HFFc6 (cell line): ENCODE measurements around the gene C9orf50. TPM values are rescaled to one million over a fixed set of nuclear protein-coding genes. Genes with fewer than 3 reads are reported as not detected.

Experiments used
- DNase-seq: peaks from one replicate; pipeline ENCODE4 v3.0.0-alpha.2; 2018
- H3K27ac Mint-ChIP-seq: 2 replicates; pipeline ENCODE4 v1.8.0; 2020; ENCODE audit warnings: mild to moderate bottlenecking, mixed read lengths
- H3K27me3 Mint-ChIP-seq: 2 replicates; pipeline ENCODE4 v1.8.0; 2021; ENCODE audit warnings: mild to moderate bottlenecking, moderate library complexity, mixed read lengths; ENCODE audit not compliant: insufficient read depth
- H3K36me3 Mint-ChIP-seq: 2 replicates; pipeline ENCODE4 v1.8.0; 2021; ENCODE audit warnings: low read depth, mixed read lengths
- H3K4me1 Mint-ChIP-seq: 2 replicates; pipeline ENCODE4 v1.8.0; 2020; ENCODE audit warnings: low read depth, mixed read lengths
- H3K4me3 Mint-ChIP-seq: 2 replicates; pipeline ENCODE4 v1.8.0; 2020; ENCODE audit warnings: mild to moderate bottlenecking, moderate library complexity, mixed read lengths
- H3K9me3 Mint-ChIP-seq: 2 replicates; pipeline ENCODE4 v1.8.0; 2020; ENCODE audit warnings: mild to moderate bottlenecking, mixed read lengths
- total RNA-seq, 6 experiments: library from RNA; stranded (reverse); fragmentation: NEBNext Ultra II Directional; extraction: Animal tissue kit (Norgen Biotek cat#: 25700); gene quantifications; 2 replicates in 1 of 6; 3 replicates in 5 of 6; pipeline ENCODE4 v1.2.3, GENCODE V29; 2021
- TF ChIP-seq, protein P1 (sequence below): fragments of 200-600 bp; sonication (generic); IDR thresholded peaks from 2 replicates; pipeline ENCODE4 v1.5.0; 2021; ENCODE audit warnings: antibody characterized with exemption, mild to moderate bottlenecking

C9orf50 gene
- total RNA-seq, 6 experiments from 2014 or later, result 0.14 to 0.20 TPM; not detected in 4

- Mint-ChIP-seq H3K27me3 (peaks cover 5% of the 10 kb centered on the region), H3K4me1 (peaks cover 16% of the 10 kb centered on the region), H3K4me3 (peak overlapping the region; percentile 32; the same call in 1 of the 2 replicates), H3K27ac (no peak overlapping the region; the same call in 1 of the 2 replicates), H3K9me3 (no peaks in the 10 kb centered on the region), H3K36me3 (no peaks in the 10 kb centered on the region)
- TF ChIP-seq, protein P1, sequence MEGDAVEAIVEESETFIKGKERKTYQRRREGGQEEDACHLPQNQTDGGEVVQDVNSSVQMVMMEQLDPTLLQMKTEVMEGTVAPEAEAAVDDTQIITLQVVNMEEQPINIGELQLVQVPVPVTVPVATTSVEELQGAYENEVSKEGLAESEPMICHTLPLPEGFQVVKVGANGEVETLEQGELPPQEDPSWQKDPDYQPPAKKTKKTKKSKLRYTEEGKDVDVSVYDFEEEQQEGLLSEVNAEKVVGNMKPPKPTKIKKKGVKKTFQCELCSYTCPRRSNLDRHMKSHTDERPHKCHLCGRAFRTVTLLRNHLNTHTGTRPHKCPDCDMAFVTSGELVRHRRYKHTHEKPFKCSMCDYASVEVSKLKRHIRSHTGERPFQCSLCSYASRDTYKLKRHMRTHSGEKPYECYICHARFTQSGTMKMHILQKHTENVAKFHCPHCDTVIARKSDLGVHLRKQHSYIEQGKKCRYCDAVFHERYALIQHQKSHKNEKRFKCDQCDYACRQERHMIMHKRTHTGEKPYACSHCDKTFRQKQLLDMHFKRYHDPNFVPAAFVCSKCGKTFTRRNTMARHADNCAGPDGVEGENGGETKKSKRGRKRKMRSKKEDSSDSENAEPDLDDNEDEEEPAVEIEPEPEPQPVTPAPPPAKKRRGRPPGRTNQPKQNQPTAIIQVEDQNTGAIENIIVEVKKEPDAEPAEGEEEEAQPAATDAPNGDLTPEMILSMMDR, result no peak
- DNase-seq, result peak; percentile 73
Observed at GRCh38 chr9:129656795-129657390, 36.0 kb upstream of the C9orf50 start.

- TF ChIP-seq, protein P1, result no peak
- H3K9me3 Mint-ChIP-seq, result no peaks in the 10 kb centered on the region
- peak overlapping the region; percentile 13; the same call in 1 of the 2 replicates for H3K4me3 Mint-ChIP-seq
- H3K36me3 Mint-ChIP-seq, result no peaks in the 10 kb centered on the region
- no peak for DNase-seq
- H3K27ac Mint-ChIP-seq, result no peak overlapping the region
- peaks cover 5% of the 10 kb centered on the region; the same call in 1 of the 2 replicates for H3K27me3 Mint-ChIP-seq
- peaks cover 16% of the 10 kb centered on the region for H3K4me1 Mint-ChIP-seq
Observed at GRCh38 chr9:129655696-129656095, 34.8 kb upstream of the C9orf50 start.

- H3K27ac Mint-ChIP-seq, result no peak overlapping the region
- peaks cover 4% of the 10 kb centered on the region; the same call in 1 of the 2 replicates for H3K27me3 Mint-ChIP-seq
- no peaks in the 10 kb centered on the region for H3K36me3 Mint-ChIP-seq
- H3K9me3 Mint-ChIP-seq, result no peaks in the 10 kb centered on the region
- peaks cover 19% of the 10 kb centered on the region for H3K4me1 Mint-ChIP-seq
- TF ChIP-seq, protein P1, result no peak
- no peak overlapping the region for H3K4me3 Mint-ChIP-seq
- DNase-seq, result no peak
Observed at GRCh38 chr9:129655154-129655553, 34.3 kb upstream of the C9orf50 start.

GRCh38 chr9:129654554-129655040 is 33.7 kb upstream of the C9orf50 start:
- TF ChIP-seq, protein P1, result no peak
- Mint-ChIP-seq H3K27me3 (peaks cover 2% of the 10 kb centered on the region; the same call in 1 of the 2 replicates), H3K36me3 (no peaks in the 10 kb centered on the region), H3K4me3 (no peak overlapping the region), H3K9me3 (no peaks in the 10 kb centered on the region), H3K27ac (no peak overlapping the region), H3K4me1 (peaks cover 22% of the 10 kb centered on the region)
- no peak for DNase-seq

DNA sequence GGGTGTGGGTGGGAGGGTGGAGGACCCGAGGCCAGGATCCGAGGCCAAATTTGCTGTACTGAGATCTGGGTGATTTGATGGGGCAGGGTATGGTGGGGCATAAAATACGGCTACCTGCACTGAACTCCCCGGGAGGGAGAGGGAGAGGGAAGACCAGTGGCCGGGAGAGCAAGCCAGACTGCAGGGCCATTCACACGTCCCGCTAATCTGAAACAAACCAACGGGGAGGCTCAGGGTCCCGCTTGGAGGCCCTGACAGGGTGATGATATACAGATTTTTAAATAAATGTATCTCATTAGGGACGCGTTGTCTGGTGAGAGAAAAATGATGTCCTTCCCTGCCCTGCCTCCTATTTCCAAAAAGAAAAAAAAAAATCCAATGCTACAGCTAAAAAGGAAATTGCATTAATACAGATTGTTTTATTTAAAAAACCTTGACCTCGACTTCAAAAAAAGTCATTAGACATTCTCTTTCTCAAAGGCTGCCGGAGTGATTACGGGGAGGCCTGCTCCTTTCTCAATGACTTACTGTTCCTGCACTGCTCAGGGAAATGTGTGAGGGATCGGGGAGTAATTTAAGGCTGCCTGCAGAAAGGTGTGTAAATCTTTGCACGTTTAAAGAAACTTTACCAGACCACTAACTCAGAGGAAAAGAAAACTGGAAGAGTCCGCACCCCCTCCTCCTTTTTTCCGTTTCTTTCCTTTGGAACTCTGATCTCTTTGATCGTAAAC is 33.1 kb upstream of the C9orf50 start:
- H3K27me3 Mint-ChIP-seq, result peaks cover 2% of the 10 kb centered on the region; the same call in 1 of the 2 replicates
- H3K27ac Mint-ChIP-seq, result no peak overlapping the region

More for the DNA sequence above, 33.1 kb upstream of the C9orf50 start:
- H3K9me3 Mint-ChIP-seq, result no peaks in the 10 kb centered on the region
- H3K36me3 Mint-ChIP-seq, result no peaks in the 10 kb centered on the region
- TF ChIP-seq, protein P1, result no peak
- H3K4me1 Mint-ChIP-seq, result peaks cover 22% of the 10 kb centered on the region
- no peak overlapping the region for H3K4me3 Mint-ChIP-seq
- no peak for DNase-seq
